Measurements from ENCODE around the gene DBX1. TPM values are rescaled to one million over a fixed set of nuclear protein-coding genes. Genes with fewer than 3 reads are reported as not detected.
"Not testable (repeated sequence)": the region's sequence is repeated elsewhere in the genome, so short reads cannot be mapped to it uniquely, and the experiment has no call there.

Gene DBX1
- total and polyA plus RNA-seq, 12 donors: not detected

- peak; percentile 45 to 51 for DNase-seq
These were observed 28.2 kb downstream of the DBX1 start for GRCh38 chr11:20131788-20132666.

GRCh38 chr11:20129665-20130064 is 30.6 kb downstream of the DBX1 start:
- Histone ChIP-seq H3K27ac (no peak overlapping the region), H3K4me1 (peaks cover 0 to 10% (median 7%) of the 10 kb centered on the region in 9 donors), H3K27me3 (peaks cover 0 to 28% (median 5%) of the 10 kb centered on the region in 7 donors), H3K36me3 (no peaks in the 10 kb centered on the region), H3K9me3 (no peaks in the 10 kb centered on the region), H3K4me3 (no peak overlapping the region)
- ATAC-seq: no peak
- no peak for DNase-seq
- no peak for TF ChIP-seq CTCF (IDR thresholded peaks at IDR 0.05)
- intact Hi-C loops (cut with DNase I): loop anchor here (2.0 to 10.0 kb wide), 10 partner anchors 172 to 575 kb away; no protein-coding TSS in a partner anchor
- 82 to 92% methylated on average over 4 of the region's 4 CpGs for WGBS, 2 donors

More at GRCh38 chr11:20131788-20132666, 28.2 kb downstream of the DBX1 start:
- H3K9me3 ChIP-seq: no peaks in the 10 kb centered on the region
- no peak overlapping the region for H3K27ac ChIP-seq
- WGBS, 2 donors: 13 to 15% methylated on average over 51 of the region's 51 CpGs
- peak; percentile 70 to 82 (median 74) for ATAC-seq
- intact Hi-C loops (cut with DNase I): loop anchor here in 9 of 10 donors (2.0 to 10.0 kb wide), 6 partner anchors 180 to 577 kb away; no protein-coding TSS in a partner anchor
- H3K4me3 ChIP-seq: peak overlapping the region in 9 of 10 donors; percentile 37 to 71 (median 53)
- TF ChIP-seq CTCF (IDR thresholded peaks at IDR 0.05): peak; percentile 52 to 91 (median 86)
- peaks cover 0 to 10% (median 7%) of the 10 kb centered on the region in 9 donors for H3K4me1 ChIP-seq
- H3K36me3 ChIP-seq: no peaks in the 10 kb centered on the region
- peaks cover 0 to 28% (median 5%) of the 10 kb centered on the region in 7 donors for H3K27me3 ChIP-seq

GRCh38 chr11:20128528-20128825 is 31.8 kb downstream of the DBX1 start:
- H3K27ac ChIP-seq, DNase-seq, H3K4me1 ChIP-seq, ATAC-seq, H3K36me3 ChIP-seq, H3K9me3 ChIP-seq, H3K4me3 ChIP-seq: not testable (repeated sequence)
- peak in 1 of 9 donors; percentile 0 for TF ChIP-seq CTCF (IDR thresholded peaks at IDR 0.05)
- 86% methylated on average over 7 of the region's 7 CpGs for WGBS, 2 donors
- intact Hi-C loops (cut with DNase I): loop anchor here (1.0 to 10.0 kb wide), 6 partner anchors 171 to 486 kb away; no protein-coding TSS in a partner anchor
- peaks cover 0 to 23% (median 5%) of the 10 kb centered on the region in 7 donors for H3K27me3 ChIP-seq

- peak; percentile 69 to 85 (median 78) for ATAC-seq
- no peak overlapping the region for H3K27ac ChIP-seq
- H3K36me3 ChIP-seq: no peaks in the 10 kb centered on the region
- no peaks in the 10 kb centered on the region for H3K9me3 ChIP-seq
- H3K27me3 ChIP-seq: peaks cover 0 to 17% (median 0%) of the 10 kb centered on the region in 7 donors
- intact Hi-C loops (cut with DNase I): loop anchor here (1.0 to 10.0 kb wide), 6 partner anchors 171 to 487 kb away; no protein-coding TSS in a partner anchor
- DNase-seq: peak; percentile 71 to 76
- H3K4me1 ChIP-seq: peaks cover 0 to 10% (median 7%) of the 10 kb centered on the region in 9 donors
- WGBS, 2 donors: 64 to 65% methylated on average over 16 of the region's 16 CpGs
- TF ChIP-seq CTCF (IDR thresholded peaks at IDR 0.05): peak; percentile 76 to 89 (median 84)
- H3K4me3 ChIP-seq: no peak overlapping the region
These were observed 32.4 kb downstream of the DBX1 start for GRCh38 chr11:20127671-20128527.
